D341Med (cell line): ENCODE measurements around the gene NEU1.

Source experiments
- DNase-seq: peaks from one replicate; pipeline ENCODE4 v3.0.0; 2012; ENCODE audit warnings: low spot score

Gene NEU1

GRCh38 chr6:31896493-31896855 is 33.9 kb upstream of the NEU1 start:
- no peak for DNase-seq

DNA sequence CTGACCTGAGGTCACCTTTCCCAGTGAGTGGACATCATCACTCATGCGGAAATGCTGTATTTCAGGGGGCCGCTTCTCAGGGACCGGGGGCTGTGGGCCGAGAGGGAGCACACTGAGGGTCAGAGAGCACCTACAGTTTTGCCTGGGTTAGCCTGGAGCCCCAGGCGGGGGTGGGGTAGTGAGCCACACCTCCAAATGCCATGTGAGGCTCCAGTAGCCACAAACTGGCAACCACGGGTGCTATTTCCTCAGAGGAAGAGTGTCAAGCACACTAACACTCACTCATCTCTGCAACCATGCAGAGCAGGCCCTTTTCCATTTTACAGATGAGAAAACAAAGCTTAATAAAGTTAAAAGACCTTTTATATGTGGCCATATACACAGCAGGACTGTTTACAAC is 30.2 kb upstream of the NEU1 start:
- DNase-seq: no peak

DNA sequence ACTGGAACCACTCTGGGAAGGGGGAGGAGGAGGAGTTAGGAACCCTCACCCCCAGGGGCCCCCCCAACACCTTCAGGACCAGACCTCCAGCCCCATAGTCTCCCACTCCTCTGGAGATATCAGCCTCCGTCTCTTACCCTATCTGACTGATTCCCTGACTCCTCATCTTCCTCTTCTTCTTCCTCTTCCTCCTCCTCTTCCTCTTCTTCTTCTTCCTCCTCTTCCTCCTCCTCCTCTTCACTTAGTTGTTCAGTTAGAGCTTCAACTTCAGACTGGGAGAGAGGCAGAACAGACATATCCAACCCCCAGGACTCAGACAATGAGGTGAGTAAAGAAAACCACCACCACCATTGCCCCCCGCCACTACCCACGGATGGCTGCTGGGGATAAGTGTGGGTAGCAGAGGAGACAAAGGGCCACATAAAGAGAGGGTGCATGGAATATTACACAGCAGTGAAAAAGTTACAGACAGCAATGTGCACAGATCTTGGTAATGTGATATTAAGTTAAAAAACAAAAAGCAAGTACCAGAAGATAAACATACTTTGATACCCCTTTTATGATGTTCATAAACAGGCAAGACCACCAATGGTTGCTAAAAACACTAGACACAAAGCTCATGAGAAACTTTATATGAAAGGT is 26.8 kb upstream of the NEU1 start:
- DNase-seq: no peak

DNA sequence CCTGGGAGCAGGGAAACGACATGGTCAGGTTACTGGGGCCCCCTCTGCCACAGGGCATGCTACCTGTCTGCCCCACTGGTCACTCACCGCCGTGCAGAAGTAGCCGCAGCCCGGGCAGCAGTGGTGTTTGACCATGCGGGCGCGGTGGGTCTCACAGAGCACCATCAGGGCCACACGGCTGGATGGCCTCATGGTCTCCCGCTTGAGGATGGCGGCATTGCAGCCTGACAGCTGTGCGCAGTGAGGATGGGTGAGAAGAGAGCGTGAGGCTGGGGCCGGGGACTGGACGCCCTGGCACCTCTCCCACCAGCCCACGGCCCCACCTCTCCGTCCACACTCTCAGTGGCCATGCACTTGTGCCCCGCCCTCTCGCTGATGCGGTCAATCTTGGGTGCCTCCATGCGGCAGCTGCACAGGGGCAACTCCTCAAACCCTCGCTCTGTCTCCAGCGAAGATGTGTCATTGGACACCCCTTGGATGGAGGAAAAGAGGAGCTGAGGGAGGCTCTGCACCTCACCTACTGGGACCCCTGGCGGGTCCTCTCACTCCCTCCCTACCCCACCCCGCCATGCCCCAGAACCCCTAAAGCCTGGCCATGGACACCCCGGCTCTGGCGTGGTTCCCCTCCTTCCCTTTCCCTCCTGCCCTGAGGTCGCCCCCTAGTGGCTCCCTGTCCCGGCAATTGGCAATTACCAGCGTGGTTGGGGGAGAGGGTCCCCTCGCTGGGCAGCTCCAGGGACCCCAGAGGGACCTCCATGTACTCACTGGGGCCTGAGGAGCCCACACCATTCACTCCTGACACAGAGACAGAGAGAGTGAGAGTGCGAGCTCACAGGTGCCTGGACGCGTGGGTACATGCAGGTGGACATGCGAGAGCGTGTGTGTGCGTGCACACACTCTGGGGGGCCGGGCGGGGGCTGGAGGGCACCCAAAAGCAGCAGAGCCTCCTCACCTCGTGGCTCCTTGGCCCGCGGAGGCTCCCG is 25.9 kb upstream of the NEU1 start:
- peak; percentile 80 for DNase-seq

DNA sequence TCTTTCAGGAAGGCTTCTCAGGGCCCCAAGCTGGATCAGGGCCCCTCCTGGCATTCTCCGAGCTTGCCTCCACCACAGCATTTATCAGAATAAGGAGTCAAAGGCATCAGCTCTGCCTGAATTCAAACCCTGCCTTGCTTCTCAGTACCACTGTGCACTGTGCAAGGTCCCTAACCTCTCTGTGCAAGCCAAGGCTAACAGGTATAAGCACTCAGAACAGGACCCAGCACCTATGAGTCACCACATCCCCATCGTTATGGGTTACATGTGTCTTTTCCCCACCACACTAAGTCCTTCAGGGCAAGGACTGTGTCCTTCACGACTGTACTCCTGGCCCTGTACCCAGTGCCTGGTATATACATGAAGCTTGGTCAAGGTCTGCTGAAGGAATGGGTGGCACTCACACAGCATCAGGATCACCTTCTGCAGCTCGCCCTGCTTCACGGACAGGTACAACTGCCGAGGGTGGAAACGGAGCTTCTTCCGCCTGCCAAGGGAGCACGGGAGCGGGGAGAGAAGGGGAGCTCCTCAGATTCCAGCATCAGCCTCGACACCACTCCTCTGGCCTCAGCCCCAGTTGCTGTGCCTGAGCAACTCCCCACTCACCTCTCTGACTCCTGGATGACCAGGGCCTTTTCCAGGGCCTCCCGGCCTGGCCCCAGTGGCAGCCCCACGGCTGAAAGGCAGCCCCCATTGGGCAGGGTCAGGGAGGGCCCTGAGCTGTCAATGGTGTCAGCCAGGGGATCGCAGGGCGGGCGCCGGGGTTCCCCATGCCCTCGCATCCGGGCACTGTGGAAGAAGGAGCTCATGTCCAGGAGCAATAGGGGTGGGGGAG is 24.8 kb upstream of the NEU1 start:
- DNase-seq: peak; percentile 18

DNA sequence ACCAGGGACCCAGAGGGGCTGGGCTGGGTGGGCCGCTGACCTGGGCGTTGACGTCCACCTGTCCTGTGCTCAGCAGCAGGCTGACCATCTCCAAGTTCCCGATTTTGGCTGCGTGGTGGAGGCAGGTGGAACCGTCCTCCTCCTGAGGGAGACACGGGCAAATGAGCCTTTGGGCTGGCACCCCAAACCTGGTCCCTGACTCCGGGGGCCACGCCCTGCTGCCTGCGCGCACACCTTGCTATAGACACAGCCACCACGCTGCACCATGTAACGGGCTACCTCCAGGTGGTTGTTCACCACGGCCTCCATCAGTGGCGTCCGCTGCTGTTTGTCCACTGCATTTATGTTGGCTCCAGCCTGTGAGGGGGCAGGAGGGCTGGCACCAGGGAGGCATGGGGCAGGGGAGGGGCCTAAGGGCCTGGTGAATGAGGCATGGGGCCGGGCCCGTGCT is 23.9 kb upstream of the NEU1 start:
- DNase-seq: peak; percentile 18

DNA sequence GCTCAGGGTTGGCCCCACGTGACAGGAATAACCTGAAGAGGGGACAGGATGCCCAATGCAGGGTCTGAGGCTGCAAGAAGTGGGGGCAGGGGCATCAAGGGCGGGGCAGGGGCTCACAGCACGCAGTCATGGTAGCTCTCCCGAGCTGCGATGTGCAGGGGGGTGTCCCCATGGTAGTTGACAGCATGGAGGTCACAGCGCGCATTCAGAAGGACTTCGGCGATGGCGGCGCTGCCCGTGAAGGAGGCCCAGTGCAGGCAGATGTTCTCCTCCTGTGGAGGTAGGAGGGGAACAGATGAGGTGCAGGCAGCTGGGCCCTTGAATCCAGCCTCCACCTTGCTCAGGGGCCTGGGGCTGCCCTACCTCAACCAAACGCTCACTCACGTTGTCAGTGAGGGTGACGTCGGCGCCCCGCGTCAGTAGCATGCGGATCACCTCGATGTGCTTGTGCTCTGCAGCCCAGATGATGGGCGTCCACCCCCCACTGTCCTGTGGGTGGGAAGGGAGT is 22.0 kb upstream of the NEU1 start:
- no peak for DNase-seq

DNA sequence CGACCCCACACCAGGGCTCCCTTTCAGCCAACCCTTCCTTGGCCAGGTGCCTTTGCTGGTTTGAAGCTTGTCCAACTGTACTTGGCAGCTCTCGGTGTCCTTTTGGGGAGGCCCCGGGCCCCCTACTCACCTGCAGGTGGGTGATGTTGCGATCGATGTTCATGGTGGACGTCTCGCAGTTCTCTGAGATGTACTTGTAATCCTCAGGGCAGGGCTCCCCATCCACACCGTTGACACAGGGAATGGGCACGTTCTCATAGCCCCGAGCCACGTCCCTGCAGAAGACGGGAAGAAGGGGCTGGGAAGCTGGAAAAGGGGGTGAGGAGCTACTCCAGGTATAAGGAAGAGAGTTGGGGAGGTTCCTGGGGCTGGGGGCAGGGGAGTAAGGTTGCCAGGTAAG is 21.1 kb upstream of the NEU1 start:
- no peak for DNase-seq

- DNase-seq: no peak
Observed at GRCh38 chr6:31882344-31882743, 19.7 kb upstream of the NEU1 start.

- DNase-seq: no peak
Observed at GRCh38 chr6:31881136-31881859, 18.7 kb upstream of the NEU1 start.

DNA sequence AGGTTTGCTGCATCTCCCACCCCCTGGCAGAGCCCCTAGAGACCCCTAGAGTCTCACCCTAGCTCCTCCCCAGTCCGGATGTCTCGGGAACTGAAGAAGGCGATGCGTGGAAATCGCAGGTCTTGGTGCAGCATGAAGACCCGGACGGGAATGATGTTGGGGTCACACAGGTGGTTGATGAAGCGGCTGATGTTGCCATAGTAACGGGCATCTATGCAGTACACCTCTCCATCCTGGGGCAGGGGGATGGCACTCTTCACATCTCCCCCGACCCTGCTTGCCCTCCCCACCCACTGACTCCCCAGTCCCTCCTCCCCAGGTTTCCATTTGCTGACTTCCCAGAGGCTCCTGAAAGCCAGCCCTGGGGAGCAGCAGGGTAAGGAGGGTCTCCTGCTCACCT is 18.0 kb upstream of the NEU1 start:
- DNase-seq: no peak

GRCh38 chr6:31879901-31880300 is 17.3 kb upstream of the NEU1 start:
- peak; percentile 15 for DNase-seq

GRCh38 chr6:31879143-31879542 is 16.5 kb upstream of the NEU1 start:
- DNase-seq: no peak

DNA sequence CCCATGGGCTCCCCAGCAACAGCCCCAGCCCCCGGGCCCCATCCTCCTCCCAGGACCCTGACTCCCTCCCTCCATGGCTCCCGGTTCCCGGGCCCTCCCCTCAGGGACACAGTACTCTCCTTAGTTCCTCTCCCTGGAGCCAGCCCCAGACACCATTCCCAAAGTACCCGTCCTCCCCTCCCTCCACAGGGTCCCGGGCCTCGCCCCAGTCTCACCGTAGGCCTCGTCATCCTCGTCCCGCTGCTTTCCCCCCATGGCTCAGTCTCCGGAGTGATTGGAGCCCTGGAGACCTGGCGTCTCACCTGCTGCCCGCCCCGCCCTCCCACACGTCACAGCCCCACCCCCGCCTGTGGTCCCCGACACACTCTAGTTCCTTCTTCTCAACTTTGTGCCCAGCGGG is 16.1 kb upstream of the NEU1 start, which contains the start of gene SLC44A4:
Gene SLC44A4, minus strand, starts transcription at position 272 of the 400 bp plus-strand sequence. Its CDS starts 17 bp downstream, at position 255.
- no peak for DNase-seq

DNA sequence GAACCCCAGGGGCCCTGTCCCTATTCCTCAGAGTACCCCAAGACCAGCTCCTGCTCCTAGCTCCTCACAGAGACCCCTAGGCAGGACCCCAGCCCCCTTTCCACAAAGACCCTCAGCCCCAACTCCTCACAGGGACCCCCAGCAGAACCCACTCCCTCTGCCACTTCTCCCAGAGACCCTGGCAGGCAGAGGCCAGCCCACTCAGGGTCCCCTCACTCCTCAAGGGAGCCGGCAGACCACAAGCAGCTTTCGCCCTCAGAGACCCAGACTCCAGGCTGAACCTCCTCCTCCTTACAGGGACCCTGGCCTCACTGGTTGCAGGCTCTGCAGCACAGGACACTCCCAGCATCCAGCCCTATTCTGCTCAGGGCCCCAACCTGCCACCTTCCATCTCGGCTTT is 15.6 kb upstream of the NEU1 start:
- DNase-seq: peak; percentile 24

- peak; percentile 27 for DNase-seq
Observed at GRCh38 chr6:31877651-31878161, 15.1 kb upstream of the NEU1 start.

DNA sequence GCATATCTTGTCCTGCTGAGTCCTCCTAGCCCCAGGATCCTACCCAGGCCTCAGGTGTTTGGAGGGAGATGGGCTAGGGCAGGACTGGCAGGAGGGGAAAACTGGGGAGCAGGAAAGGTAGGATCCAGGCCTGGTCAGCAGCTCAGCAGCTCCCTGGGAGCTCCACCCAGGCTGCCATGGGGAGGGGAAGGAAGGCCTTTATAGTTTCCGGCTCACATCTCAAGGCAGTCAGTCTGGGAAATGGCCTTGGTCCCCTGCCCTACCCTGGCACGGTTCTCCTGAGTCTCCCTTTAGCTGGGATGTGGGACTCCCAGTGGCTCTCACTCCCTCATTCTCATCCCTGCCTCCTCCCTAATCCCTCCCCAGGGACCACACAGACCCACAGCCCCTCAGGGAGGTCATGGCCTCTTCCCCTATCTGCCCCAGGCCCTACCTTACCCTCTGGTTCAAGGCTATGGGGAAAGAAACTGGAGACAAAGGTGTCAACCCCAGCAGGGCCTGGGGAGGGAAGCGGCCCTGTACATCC is 14.6 kb upstream of the NEU1 start:
- DNase-seq: no peak

DNA sequence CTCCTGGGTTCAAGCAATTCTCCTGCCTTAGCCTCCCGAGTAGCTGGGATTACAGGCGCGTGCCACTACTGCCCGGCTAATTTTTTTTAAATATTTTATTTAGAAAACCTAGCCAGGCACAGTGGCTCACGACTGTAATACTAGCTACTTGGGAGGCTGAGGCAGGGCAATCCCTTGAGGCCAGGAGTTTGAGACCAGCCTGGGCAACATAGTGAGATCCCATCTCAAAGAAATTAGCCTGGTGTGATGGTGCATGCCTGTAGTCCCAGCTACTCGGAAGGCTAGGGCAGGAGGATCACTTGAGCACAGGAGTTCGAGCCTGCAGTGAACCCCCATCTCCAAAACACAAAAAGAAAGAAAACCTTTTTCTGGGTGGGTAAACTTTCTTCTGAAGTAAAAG is 13.7 kb upstream of the NEU1 start:
- DNase-seq: no peak

DNA sequence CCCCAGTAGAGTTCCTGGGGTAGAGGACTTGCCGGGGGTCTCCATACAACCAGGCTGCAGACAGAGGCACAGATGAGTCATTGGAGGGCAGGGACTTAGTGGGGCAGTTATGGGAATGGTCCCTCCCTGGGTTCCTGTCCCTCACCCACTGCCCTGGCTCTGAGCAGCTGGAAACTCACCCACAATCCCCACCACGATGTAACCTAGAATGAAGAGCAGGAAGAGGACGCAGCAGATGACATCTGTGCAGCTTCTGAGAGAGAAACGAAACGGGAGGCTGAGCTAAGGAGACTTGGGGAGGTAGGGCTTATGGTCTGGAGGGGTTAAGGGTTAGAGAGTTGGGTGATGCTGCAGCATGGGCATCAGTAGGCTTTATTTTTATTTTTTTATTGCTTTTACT is 13.3 kb upstream of the NEU1 start:
- no peak for DNase-seq

DNA sequence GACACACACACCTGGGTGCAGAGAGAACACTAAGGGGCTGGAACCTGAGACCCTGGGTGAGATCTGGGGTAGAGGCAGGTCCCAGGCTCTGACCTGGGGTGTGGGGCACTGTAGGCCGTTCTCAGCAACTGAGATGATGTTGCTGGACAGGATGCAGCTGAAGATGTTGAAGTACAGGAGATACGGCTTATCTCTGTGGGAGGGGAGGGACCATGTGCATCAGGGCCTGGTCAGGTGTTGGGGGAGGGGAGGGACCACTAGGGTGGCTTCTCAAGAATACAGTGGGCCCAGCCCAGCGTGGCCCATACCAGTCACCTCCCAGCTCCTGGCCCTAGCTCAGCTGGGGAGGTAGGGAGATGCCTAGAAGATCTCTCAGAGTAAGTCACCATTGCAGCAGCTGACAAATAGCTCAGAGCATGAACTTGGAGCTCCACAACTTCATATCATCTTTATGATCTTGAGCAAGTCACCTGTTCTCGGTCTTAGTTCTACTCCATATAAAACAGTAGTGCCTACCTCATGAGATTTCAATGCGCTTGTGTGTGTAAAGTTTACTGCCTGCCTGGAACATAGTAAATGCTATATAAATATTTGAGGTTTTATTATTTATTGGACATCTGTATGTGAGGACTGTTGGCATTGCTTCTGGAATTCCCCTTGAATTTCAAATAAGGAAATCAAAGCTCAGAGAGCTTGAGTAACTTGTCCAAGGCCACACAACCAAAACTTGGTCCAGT is 12.4 kb upstream of the NEU1 start:
- no peak for DNase-seq
